ENCODE results near the gene GUK1.

- TF ChIP-seq EZH2 (IDR thresholded peaks at IDR 0.05; ENCODE audit: borderline replicate concordance, insufficient read depth, low read depth, low read length, poor library complexity, severe bottlenecking): no peak
- no peak for TF ChIP-seq CTCF (IDR thresholded peaks at IDR 0.05)
Observed at GRCh38 chr1:228117335-228117734, 22.7 kb upstream of the GUK1 start.

Measured in B cell (primary cell).